GM19438 (cell line): ENCODE measurements around the gene KIF13A.
"Not testable (repeated sequence)": the region's sequence is repeated elsewhere in the genome, so short reads cannot be mapped to it uniquely, and the experiment has no call there.

Experiments used
- ATAC-seq: cut with Tn5 transposase; IDR thresholded peaks from one replicate; pipeline ENCODE4 v1.9.1; 2021; ENCODE audit warnings: low read depth; ENCODE audit not compliant: unreplicated experiment

KIF13A gene

DNA sequence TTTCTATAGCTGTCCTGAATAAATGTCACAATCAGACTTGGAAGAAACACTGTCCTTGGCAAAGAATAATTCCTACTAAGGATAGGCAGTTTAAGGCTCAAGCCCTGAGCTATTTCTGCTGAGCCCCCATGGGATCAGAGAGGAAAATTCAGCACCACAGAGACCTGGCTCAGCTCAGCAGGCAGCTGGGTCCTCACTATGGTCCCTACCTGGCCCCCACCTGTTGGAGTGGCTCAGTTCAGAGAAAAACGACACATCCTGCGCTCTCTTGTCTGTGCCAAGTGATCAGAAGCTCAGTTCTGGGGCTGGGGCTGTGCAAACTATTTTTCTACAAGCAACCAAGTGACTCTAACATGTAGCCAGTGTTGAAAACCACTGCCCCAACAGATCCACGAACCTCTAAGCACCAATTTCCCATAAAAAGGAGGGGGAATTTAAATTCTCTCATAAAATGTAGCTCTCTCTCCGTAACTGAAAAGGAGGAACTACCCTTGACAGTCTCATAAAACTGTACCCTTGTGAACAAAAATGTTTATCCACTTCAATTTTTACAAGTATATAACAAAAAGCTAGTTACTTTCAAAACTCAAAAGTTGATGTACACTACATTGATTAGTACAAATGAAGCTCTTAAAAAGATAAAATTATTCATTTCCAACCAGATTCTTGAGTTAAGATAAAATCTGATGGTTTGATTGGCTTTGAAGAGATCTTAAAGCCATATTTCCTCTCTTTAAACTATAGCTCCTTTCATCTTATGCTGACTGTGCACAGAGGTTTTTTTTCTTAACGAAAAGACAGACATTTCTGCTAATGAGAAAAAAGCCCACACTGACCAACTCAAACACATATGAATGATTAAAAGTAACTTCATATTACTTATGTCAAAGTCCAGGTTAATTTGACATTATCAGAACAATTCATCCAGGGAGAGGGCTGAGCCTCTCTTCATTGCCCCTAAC lies 52.0 kb downstream of the KIF13A start:
- no peak for ATAC-seq

DNA sequence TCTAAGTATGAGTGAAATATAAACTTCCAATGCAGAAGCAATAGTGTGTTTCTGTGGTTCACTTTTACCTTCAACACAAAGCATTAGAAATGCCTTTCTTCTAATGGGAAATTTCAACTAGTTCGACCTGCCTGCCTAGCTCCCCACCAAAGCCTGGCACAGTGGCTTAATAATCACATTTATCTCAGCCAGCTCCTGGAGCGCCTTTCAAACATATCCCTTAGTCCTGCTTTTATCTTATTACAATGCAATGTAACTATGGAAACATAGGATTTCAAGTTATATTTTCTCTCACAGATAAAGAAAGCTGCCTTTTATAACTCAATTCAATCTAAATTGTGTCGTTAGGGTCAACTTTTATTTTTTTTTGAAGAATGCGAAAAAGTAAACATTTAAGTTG lies 53.7 kb downstream of the KIF13A start:
- ATAC-seq, result no peak

DNA sequence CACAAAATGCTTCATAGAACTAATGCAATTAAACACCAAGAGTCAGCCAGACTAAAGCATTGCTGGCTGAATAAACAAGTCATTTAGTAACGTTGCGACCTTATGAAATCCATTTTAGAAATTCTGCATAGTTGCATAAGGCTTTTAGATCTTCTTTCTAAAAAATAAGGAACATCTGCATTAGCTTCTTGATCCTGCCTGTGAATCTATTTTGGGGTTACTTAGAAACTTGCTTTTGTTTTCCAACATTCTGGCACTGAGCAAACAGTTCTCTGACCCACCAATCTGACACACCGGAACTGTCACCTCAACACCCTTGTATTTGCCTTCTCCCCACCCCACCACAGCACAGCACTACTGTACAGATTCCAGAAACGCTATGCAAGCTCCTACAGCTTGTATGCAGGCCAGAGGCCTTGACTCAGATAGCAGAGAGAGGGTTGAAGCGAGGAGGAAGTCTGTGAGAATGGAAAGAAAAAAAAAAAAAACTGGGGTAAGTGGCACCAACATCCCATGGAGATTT lies 55.0 kb downstream of the KIF13A start:
- ATAC-seq, result no peak

DNA sequence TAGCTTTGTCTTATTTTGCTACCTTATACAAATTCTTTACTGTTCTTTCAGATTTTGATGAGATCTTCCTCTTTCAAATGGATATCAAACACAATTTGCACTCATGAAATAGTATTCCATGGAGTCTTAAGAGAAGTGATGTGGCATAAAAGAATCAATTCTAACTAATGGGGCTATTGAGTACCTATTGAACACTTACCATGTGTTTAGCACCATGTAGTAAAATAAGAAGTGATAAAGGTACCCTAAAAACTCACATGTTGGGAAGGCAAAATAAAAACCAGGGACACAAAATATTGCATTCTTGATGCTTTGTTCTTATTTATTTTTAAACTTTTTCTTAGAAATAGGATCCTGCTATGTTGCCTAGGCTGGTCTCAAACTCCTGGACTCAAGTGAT lies 56.2 kb downstream of the KIF13A start:
- no peak for ATAC-seq

DNA sequence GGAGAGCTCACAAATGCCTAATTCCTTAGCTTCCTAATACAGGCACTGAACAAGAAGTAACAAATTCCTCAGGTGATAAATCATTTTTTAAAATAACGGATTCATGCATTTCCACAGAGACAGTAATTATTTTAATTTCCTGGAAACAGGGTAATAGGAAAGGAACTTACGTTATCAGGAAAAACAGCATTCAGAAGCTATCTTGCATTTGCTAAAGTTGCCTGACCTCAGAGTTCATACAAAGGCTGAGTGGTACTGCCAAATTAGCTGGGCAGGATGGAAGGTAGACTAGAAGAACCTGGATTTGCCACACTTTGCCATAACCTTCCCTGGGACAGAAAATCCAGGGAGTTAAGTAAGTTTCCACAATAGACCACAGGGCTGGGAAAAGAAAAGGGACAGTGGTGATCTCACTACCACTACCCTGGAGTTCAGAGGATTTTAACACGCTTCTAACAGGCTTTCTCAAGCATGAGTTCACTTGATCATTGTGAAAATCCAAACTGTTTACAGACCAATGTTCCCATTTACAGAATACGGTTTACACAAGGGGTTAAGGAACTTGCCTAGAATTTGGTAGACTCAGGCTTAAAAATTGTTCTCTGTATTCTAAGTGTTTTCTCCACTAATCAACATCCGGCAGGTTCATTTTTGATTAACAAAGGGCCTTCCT lies 57.0 kb downstream of the KIF13A start:
- ATAC-seq, result no peak

DNA sequence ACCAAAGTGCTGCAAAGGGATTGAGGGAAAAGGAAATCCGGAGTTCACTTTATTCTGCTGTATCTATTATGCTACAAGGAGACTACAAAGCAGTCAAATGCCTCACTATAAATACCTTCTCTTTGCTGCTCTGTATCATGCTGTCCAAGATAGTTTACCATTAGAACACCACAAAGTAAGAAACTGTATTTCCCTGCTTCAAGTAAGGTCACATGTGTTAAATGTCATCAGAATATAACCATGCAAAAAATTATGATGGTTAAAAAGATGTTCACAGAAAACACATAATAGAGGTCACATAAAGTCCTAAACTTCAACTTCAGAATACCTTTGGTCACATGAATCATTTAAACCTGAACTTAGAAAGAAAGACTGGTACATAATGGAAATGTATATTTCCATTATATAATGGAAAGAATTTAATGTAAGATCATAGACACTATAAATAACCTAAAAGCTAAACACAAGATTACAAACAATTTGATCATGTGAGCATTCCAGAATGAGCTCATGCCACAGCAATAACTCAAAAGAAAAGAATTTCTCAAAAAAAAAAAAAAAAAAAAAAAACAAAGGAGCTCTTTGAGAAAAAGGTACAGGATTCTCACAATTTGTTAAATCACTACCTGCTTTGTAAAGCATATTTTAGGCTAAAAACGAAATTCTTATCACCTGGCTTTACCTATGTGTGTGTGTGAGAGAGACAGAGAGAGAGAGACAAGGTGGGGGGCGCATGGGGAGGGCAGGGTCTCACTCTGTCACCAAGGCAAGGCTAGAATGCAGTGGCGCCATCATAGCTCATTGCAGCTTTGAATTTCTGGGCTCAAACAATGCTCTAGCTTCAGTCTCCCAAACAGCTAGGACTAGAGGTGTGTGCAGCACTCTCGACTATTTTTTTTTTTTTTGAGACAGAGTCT lies 58.7 kb downstream of the KIF13A start:
- ATAC-seq, result no peak

DNA sequence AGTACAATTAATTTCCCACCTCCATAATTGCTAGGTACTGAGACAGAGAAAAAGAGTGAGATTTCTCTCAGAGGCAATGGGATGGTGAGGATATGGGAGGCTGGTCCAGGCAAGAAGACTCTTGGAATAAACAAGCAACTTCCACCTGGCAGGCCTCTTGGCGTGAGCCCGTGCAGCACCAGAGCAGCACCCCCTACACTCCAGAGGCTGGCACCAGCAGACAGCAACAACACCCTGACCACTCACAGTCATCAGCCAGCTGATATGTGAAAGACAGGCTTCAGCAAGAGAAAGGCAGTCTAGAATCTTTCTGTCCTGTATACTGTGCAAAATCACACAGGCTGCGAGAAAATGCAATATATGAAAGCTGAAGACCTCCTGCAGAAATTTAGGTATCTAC lies 59.7 kb downstream of the KIF13A start:
- ATAC-seq, result no peak

DNA sequence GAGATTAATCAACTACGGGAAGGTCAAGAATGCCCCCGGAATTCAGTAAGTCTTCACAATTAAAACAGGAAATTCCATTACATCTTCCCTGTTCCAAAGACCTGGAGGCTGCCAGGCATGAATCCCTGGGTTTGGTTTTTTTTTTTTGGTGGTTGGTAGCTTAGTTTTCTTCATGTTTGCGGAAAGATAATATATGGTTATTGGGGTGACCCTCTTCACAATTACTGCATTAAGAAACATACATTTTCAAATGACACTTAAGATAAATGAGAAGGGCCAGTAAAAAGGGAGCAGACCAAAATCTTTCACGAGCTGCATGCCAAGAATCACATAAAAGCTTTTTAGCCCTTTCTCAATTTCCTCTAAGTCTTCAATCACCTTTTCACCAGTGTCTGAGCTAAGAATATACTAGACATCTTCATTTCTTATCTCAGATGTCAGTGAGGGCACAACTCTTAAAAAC lies 64.0 kb downstream of the KIF13A start:
- no peak for ATAC-seq

DNA sequence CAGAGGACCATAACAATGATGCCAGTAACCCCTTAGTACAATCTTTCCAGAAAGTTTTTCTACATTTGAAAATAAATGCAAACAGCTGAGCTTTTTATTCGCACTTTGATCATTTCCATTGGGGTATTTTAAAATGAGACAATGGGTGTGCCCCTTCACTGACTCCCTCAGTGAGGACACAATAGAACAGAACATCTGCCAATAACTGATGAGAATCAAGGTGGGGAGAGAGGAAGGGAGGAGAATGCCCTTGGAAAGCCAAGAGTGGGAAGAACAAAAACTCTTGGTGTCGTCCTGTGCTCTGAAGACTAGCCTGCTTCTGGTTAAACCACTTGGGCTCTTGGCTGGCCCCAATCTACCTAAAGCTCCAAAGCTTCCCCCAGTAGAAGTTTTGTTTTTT lies 66.0 kb downstream of the KIF13A start:
- ATAC-seq, result no peak

DNA sequence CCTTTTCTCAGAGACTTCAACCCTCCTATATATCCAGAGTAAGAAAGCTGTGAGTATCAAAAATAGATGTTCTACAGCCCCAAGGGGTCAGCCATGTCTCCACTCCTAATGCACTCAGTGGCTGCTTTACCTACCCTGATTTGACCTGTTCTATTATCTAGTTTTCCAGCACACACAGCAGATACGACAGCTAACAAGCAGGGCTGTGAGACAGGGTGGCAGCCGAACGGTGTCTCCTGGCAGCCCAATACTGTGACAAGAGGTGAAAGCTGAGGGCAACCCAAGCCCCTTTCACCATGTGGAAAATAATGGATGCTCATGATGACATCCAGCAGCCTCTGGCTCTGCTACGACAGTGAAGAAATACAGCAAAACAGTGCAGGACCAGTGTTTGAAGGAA lies 67.9 kb downstream of the KIF13A start:
- no peak for ATAC-seq

DNA sequence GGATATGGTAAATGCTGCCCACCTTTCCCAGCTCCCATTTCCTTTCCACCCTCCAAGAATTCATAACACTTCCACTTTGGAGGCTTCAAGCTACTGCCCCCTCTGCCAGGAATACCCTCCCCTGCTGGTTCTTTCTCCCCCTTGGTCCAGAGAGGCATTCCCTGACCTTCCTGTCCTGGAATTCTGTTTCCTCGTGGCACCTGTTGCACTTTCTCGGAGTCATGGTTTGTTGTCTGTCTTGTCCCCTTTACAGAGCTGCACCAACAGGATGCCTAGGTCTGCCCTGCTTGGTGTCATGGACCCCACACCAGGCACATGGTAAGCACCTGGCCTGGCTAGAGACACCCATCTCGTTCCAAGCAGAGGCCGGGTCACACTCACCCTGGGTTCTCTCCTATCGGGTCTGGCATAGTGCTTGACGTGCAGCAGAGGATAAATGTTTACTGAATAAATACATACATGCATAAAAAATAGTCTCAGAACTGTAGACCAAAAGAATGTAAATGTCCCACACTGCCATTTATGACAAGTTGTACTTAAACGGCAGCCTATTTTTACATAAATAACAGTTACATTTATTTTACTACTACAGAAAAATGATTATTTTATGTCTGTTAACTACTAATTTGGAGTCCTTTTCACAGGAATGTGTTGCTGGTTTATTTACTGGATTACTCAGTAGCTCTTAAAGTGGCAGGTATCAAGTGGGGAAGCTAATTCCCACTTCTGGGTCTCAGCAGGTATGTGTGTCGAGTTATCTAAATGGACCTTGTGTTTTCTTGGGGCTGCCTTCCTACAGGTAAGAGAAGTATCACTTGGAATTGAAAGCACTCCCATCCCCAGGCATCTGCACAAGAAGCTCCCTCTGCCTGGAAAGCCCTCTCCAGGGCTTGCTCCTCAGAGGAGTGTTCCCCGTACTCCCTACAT lies 69.3 kb downstream of the KIF13A start:
- ATAC-seq, result no peak

DNA sequence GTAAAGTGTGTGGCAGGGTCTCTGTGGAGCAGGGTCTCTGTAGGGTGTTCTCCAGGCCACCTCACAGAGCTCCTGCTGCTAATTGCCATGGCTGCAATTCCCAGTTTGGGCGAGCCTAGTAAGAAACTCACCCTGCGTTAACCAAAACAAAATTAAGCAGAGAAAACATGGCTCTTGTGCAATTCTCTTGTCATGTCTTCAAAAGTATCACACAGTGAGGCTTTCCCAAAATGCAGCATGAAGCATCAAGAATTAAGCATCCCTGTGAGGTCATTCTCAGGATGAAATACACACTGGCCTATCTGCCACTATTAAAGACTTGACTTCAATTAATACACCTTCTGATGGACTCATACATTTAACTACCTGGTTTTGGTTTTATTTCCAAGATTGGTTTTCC lies 72.8 kb downstream of the KIF13A start:
- no peak for ATAC-seq

DNA sequence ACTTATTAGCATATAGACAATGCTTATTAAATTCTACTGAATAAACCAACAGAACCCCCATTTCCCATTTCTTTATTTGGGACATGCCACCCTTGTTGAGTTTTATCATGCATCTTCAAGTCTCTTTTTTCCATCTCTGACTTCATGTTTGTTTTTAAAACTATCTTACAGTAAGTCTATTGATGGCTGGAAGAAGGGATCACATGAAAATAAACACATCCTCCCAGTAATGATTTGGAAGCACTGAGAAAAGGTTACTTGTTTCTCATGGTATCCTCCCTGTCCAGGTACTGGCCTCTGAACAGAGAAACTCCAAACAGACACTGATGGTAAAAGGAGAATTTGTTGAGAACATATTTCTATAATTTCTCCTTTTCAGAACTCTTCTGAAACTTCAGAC lies 74.9 kb downstream of the KIF13A start:
- ATAC-seq, result no peak

DNA sequence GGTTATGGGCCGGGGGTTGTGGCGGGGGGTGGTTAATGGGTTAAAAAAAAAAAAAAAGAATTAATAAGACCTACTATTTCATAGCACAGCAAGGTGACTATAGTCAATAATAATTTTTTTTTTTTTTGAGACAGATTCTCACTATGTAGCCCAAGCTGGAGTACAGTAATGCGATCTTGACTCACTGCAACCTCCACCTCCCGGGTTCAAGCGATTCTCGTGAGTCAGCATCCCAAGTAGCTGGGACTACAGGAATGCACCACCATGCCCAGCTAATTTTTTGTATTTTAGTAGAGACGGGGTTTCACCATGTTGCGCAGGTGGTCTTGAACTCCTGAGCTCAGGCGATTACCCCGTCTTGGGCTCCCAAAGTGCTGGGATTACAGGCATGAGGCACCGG lies 75.8 kb downstream of the KIF13A start:
- ATAC-seq, result not testable (repeated sequence)

DNA sequence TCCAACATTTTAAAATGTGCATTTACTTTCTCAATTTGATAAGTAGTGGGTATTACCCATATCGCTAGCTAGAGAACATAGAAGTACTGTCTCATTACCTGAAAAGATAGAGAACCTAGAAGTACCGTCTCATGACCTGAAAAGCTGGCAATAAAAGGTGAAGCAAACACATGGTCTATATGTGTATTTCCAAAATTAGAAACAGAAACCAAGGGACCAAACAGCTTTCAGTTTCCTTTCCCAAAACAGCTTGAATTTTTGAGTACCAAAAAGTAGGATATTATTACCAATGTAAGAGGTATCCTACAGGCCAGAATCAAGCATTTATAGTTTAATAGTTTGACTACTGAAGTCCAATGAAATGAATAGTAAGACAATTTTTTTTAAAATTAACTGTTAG lies 77.2 kb downstream of the KIF13A start:
- no peak for ATAC-seq

DNA sequence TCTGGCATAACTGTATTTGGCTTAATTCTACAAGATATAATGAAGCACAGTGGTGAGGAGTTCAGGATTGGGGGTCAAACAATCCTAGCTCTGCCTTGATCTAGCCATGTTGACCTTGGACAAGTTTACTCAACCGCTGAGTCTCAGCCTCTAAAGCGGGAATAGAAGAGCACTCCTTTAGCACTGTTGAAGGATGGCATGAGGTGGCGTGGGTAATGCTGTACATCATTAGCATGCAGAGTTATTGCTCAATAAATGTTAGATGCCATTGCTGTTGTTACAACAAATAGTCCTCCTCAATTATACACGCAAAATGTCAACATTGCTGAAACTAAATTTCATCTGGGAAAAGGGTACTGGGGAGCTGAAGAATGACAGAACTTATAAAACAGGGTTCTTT lies 78.6 kb downstream of the KIF13A start:
- no peak for ATAC-seq

DNA sequence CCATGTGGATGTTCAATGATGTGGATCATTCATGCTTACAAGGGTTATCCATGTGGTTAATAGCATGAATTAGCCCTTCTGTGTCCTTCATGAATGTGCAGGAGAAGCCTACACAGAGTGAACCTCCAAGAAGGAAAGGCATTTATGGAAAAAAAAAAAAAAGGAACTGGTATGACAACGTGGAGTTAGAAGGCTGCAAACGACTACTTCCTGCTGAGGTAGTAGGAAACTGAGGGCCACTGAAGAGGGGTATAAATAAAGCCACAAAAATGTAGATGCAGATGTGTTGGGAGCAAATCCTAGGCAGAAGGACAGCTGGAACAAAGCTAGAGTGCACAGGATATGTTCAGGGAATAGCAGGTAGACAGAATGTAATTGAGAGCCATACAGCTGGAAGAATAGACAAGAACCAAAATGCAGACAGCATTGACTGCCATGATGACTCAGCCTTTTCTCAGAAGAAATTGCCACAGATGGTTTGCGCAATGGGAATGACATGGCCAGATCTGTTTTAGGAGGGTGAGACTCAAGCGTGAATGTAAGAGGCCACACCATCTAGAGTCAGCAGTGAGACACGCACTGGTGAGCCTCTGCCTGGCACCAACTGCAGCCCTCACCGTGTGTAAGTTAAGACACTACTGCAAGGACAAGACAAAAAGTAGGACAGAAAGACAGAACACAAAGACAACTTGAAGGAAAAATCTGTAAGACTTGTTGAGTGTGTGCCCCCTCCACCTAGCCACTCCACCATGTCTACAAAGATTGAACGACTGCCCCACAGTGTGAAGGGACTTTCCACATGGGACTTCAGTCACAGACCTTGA lies 79.8 kb downstream of the KIF13A start:
- no peak for ATAC-seq
